A549 treated with DMSO at 1 μM for 4 hours (cell line): ENCODE measurements around the gene PRODH. TPM values are rescaled to one million over a fixed set of nuclear protein-coding genes. Genes with fewer than 3 reads are reported as not detected.

Experiments
- total RNA-seq: library from RNA; stranded (reverse); fragments of 200-300 nt; extraction: Qiagen RNA extraction; gene quantifications from 5 replicates; pipeline ENCODE4 v1.2.3, GENCODE V29; 2022; ENCODE audit warnings: low read depth

Gene PRODH, protein sequence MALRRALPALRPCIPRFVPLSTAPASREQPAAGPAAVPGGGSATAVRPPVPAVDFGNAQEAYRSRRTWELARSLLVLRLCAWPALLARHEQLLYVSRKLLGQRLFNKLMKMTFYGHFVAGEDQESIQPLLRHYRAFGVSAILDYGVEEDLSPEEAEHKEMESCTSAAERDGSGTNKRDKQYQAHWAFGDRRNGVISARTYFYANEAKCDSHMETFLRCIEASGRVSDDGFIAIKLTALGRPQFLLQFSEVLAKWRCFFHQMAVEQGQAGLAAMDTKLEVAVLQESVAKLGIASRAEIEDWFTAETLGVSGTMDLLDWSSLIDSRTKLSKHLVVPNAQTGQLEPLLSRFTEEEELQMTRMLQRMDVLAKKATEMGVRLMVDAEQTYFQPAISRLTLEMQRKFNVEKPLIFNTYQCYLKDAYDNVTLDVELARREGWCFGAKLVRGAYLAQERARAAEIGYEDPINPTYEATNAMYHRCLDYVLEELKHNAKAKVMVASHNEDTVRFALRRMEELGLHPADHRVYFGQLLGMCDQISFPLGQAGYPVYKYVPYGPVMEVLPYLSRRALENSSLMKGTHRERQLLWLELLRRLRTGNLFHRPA
- total RNA-seq, result 0.11 to 0.71 TPM (median 0.44 TPM) in 5 replicates

DNA sequence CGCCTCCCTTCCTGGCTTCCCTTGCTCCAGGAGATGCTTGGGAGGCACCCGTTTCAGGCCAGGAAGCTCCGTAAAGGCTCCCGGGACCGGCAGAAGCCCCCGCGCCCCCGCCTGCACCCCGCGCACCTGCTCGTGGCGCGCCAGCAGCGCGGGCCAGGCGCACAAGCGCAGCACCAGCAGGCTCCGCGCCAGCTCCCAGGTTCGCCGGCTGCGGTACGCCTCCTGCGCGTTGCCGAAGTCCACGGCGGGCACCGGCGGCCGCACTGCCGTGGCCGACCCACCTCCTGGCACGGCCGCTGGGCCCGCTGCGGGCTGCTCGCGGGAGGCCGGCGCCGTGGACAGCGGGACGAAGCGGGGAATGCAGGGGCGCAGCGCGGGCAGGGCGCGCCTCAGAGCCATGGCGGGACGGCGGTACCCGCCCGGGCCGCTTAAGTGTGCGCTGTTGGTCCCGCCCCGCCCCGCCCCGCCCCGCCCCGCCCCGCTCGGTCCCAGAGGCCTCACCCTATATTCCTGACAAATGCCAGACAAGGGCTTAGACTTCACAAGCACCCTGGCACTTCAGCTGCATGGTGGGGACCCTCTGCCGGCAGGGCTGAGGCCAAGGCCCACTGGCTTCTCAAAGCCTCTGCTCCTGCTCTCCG, at the start of gene PRODH:
Gene PRODH, minus strand, starts transcription at position 405 of the 641 bp plus-strand sequence. Its CDS starts 6 bp downstream, at position 399.

DNA sequence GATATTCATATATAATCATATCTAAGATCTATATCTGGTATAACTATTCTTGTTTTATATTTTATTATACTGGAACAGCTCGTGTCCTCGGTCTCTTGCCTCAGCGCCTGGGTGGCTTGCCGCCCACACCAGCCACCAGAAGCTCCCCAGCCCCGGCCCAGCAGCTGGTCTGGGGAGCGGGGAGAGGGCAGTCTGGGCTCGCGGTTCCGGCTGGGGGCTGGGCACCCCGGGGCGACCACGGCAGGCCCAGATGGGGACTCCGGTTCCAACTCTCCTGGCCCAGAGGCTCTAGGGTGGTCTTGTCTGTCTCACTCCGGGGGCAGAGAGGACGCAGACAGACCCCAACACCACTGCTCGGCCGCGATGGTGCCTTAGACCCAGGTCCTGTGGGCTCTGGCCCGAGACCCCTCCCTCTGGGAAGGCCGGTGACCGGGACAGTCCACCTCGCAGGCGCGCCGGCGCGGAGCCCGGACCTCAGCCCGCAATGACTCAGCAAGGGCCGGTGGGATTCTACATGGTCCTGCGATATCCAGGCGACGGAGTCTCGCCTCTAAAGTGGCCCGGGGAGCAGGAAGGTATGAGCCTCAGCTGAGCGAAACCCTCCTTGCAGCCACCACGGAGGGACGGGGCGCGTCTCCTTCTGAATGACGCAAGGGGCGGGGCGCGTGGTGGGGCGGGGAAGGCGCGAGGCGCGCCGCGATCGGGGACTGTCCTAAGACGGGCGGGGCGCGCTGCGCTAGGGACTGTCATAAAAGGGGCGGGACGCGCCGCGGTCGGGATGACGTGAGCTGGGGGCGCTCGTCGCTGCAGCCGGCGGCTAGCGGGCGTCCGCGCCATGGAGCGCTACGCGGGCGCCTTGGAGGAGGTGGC, 30.3 kb downstream of the PRODH start, which contains the start of gene DGCR6:
Gene DGCR6, plus strand, starts transcription at position 781 of the 870 bp plus-strand sequence. Its CDS starts 55 bp downstream, at position 836.

Other genes starting within 250 kb of the PRODH start
- gene DGCR6, start 30.0 kb downstream of the PRODH start, total RNA-seq, result 0.53 to 1.6 TPM (median 1.3 TPM) in 5 replicates
- 19.0 to 23.2 TPM (median 21.0 TPM) in 5 replicates for gene DGCR2, start 186.1 kb upstream of the PRODH start, total RNA-seq
- 0.07 TPM in 1 of 5 replicates, not detected in the others for gene TSSK2, start 195.0 kb upstream of the PRODH start, total RNA-seq
- 11.2 to 12.8 TPM (median 11.9 TPM) in 5 replicates for gene ESS2, start 208.4 kb upstream of the PRODH start, total RNA-seq
- gene GSC2, start 214.0 kb upstream of the PRODH start, total RNA-seq, result not detected in 5 replicates
- 49.0 to 63.2 TPM (median 57.0 TPM) in 5 replicates for gene SLC25A1, start 242.4 kb upstream of the PRODH start, total RNA-seq